Measurements from ENCODE around the gene MT4.

MT4 gene

DNA sequence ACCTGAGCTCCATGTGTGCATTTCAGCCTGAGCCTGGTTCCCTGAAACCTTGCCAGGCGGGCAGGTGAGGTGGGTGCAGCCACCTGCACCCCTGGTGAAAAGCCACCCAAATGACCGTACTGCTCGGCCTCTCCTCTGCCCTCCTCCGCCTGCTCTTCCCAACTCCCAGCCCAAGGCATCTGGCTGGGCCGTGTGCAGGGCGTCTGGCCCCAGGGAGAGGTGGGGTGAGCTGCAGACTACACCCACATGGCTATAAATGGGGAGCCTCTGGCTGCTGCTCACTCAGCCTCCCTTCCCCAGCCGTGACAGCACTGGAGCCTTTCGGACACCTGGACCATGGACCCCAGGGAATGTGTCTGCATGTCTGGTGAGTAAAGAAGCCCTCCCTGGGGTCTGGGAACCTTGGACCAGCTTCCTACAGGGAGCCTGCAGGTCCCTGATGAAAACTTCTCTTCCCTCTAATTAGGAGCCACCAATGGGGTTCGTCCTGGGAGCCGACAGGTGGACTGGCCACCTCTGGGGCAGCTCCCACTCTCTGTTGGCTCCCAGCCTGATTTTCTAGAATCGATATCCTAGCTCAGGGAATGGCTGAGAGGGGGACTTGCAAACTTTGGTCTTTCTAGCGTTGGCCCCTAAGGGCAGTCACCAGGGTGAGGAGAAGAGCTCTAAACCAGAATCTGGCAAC lies at the start of gene MT4:
TSS of gene MT4 (plus strand) at position 281 of the 685 bp plus-strand sequence. CDS start at position 337, 56 bp downstream.
- Histone ChIP-seq H3K27me3 (ENCODE audit: control insufficient read depth, insufficient read depth, low read length) (no peaks in the 10 kb centered on the region), H3K4me1 (ENCODE audit: control insufficient read depth, low read depth, low read length) (no peaks in the 10 kb centered on the region), H3K36me3 (ENCODE audit: control insufficient read depth, low read depth, low read length) (no peaks in the 10 kb centered on the region)

DNA sequence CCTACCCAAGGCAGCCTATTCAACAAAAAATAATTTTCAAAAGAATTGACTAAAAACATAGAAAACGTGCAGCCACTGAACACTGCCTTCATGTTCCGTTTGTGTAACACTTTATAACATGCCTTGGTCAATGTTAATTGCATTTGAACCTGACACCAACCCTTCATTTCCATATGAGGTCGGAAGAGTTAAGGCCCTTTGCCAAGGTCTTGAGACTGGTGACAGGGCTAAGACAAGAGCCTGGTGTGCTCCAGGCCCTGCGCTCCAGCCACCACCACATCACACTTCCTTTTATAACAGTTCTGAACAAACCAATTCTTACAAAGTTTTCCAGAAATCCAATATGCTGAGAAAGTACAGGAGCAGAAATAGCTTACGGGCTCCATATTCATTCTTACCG lies 49.2 kb upstream of the MT4 start:
- Histone ChIP-seq H3K9me3 (ENCODE audit: control insufficient read depth, low read depth, low read length) (no peaks in the 10 kb centered on the region), H3K4me3 (ENCODE audit: low read length) (no peak overlapping the region), H3K36me3 (ENCODE audit: control insufficient read depth, low read depth, low read length) (no peaks in the 10 kb centered on the region), H3K9ac (ENCODE audit: low read length) (no peak overlapping the region), H3K4me1 (ENCODE audit: control insufficient read depth, low read depth, low read length) (no peaks in the 10 kb centered on the region), H3K27me3 (ENCODE audit: control insufficient read depth, insufficient read depth, low read length) (no peaks in the 10 kb centered on the region), H3K27ac (ENCODE audit: low read length) (no peak overlapping the region)

More for the DNA sequence above, at the start of gene MT4:
- no peaks in the 10 kb centered on the region for H3K9me3 ChIP-seq (ENCODE audit: control insufficient read depth, low read depth, low read length)
- no peak within 1 kb of the TSS for H3K9ac ChIP-seq (ENCODE audit: low read length)
- H3K4me3 ChIP-seq (ENCODE audit: low read length), result no peak within 1 kb of the TSS
- H3K27ac ChIP-seq (ENCODE audit: low read length), result no peak within 1 kb of the TSS

DNA sequence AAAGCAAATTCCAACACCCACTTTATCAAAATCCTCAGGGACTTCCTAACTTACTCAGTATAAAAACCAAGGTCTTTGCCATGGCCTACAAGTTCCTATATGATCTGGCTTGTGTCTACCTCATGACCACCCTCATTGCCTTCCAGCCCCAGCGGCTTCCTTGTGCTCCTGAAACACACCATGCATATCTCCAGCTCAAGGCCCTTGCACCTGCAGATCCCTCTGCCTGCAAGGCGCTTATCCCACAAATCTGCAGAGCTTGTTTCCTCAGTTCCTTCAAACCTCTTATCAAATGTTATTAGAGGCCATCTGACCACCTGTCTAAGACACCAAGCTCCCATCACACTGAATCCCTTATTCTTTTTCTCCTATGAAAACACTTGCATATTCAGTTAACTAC lies 47.7 kb upstream of the MT4 start:
- no peaks in the 10 kb centered on the region for H3K36me3 ChIP-seq (ENCODE audit: control insufficient read depth, low read depth, low read length)
- no peak overlapping the region for H3K9ac ChIP-seq (ENCODE audit: low read length)
- no peak overlapping the region for H3K4me3 ChIP-seq (ENCODE audit: low read length)
- H3K4me1 ChIP-seq (ENCODE audit: control insufficient read depth, low read depth, low read length), result no peaks in the 10 kb centered on the region
- H3K27me3 ChIP-seq (ENCODE audit: control insufficient read depth, insufficient read depth, low read length), result no peaks in the 10 kb centered on the region
- H3K27ac ChIP-seq (ENCODE audit: low read length), result no peak overlapping the region
- no peaks in the 10 kb centered on the region for H3K9me3 ChIP-seq (ENCODE audit: control insufficient read depth, low read depth, low read length)

DNA sequence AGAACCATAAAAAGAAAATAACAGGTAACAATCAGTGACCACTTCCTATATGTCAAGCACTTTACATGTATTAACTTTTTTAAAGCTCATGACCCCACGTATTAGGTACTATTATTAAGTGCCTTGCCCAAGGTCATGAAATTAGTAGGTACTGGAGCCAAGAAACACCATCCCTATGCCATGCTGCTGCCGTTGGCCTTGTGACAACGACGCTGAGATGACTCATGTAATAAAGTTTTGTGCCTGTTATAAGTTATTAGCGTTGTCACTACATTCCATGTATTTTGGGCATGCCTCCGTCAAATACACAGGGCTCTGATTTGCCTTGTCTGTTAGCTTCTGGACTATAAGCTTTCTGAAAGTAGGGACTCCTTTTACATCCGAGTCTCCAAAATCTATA lies 46.4 kb upstream of the MT4 start:
- H3K27me3 ChIP-seq (ENCODE audit: control insufficient read depth, insufficient read depth, low read length), result no peaks in the 10 kb centered on the region
- no peak overlapping the region for H3K9ac ChIP-seq (ENCODE audit: low read length)
- no peaks in the 10 kb centered on the region for H3K36me3 ChIP-seq (ENCODE audit: control insufficient read depth, low read depth, low read length)
- H3K9me3 ChIP-seq (ENCODE audit: control insufficient read depth, low read depth, low read length), result no peaks in the 10 kb centered on the region
- H3K4me3 ChIP-seq (ENCODE audit: low read length), result no peak overlapping the region
- H3K4me1 ChIP-seq (ENCODE audit: control insufficient read depth, low read depth, low read length), result no peaks in the 10 kb centered on the region
- H3K27ac ChIP-seq (ENCODE audit: low read length), result no peak overlapping the region

DNA sequence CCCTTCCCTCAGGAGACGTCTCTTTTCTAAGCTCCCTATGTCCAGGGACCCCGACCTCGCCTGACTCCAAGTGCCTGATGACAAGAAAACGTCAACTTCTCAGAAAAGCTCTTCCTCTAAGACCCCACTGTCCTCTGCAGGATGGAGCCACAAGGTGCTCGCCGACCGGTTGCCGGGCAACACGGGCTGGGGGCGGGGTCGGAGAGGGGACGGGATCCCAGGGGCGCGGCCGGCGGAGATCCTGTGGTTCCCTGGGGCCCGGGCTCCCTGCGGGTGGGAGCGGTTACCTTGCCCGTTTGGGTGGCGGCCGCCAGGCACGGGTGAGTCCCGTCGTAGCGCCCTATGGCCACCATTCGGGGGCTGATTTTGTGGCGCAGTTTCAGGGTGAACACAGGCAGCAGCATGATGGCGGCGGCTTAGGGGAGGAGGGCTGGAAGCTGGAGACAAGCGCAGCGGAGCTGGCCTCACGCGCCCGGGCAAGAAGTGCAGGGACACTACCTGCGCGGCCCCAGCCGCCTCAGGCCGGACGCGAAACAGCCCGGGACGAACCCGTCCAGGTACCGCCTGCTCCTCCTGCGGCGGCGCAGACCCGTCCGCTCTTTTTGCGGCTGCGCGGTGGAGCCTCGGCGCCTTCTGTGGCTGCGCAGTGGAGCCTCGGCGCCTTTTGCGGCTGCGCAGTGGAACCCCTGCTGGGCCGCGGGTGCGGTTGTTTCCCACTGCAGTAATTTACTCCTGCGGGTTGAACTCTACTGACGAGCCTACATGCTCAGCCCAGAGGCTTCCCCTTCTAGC lies 45.2 kb upstream of the MT4 start, which contains the start of gene BBS2:
TSS of gene BBS2 (minus strand) at position 566 of the 792 bp plus-strand sequence. CDS start at position 404, 162 bp downstream.
- peak within 1 kb of the TSS; percentile 71 for H3K9ac ChIP-seq (ENCODE audit: low read length)
- no peak within 1 kb of the TSS for H3K27ac ChIP-seq (ENCODE audit: low read length)
- no peaks in the 10 kb centered on the region for H3K9me3 ChIP-seq (ENCODE audit: control insufficient read depth, low read depth, low read length)
- H3K4me1 ChIP-seq (ENCODE audit: control insufficient read depth, low read depth, low read length), result no peaks in the 10 kb centered on the region
- no peaks in the 10 kb centered on the region for H3K27me3 ChIP-seq (ENCODE audit: control insufficient read depth, insufficient read depth, low read length)
- peak within 1 kb of the TSS; percentile 93 for H3K4me3 ChIP-seq (ENCODE audit: low read length)
- no peaks in the 10 kb centered on the region for H3K36me3 ChIP-seq (ENCODE audit: control insufficient read depth, low read depth, low read length)

DNA sequence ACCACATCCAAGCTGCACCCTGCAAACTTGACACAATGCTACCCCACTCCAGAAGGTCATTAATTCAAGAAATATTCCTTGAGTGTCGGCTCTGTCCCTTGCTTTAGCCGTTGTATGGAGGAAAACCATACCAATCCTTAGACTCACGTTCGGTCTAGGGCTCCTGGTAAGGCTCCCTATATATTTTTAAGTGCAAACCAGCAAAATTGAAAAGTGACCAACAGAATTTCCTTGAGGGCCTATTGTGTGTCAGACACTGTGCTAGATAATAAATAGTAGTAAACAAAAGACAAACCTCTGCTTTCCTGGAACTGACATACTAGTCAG lies 44.7 kb upstream of the MT4 start:
- H3K4me3 ChIP-seq (ENCODE audit: low read length), result peak overlapping the region; percentile 93
- H3K9me3 ChIP-seq (ENCODE audit: control insufficient read depth, low read depth, low read length), result no peaks in the 10 kb centered on the region
- no peaks in the 10 kb centered on the region for H3K27me3 ChIP-seq (ENCODE audit: control insufficient read depth, insufficient read depth, low read length)
- H3K4me1 ChIP-seq (ENCODE audit: control insufficient read depth, low read depth, low read length), result no peaks in the 10 kb centered on the region
- H3K36me3 ChIP-seq (ENCODE audit: control insufficient read depth, low read depth, low read length), result no peaks in the 10 kb centered on the region
- peak overlapping the region; percentile 71 for H3K9ac ChIP-seq (ENCODE audit: low read length)
- H3K27ac ChIP-seq (ENCODE audit: low read length), result no peak overlapping the region

DNA sequence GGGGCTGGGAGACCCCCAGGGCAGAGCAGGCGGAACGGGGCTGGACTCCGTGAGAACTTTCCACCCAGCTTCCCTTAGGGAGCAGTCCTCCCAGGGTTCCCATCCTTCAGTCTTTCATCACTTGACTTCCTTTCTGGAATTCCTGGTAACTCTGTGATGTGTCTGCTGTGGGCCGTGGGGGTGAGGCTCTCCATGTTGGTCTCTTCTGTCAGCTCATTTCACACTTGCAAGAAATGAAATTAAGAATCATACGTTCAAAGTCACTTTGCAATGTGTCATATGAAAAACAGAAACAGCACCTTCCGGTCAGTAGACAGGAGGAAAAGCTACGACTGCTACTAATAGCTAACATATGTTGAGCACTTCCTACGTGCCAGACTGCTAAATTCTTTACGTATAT lies 39.6 kb upstream of the MT4 start:
- no peak overlapping the region for H3K27ac ChIP-seq (ENCODE audit: low read length)
- H3K36me3 ChIP-seq (ENCODE audit: control insufficient read depth, low read depth, low read length), result no peaks in the 10 kb centered on the region
- no peaks in the 10 kb centered on the region for H3K9me3 ChIP-seq (ENCODE audit: control insufficient read depth, low read depth, low read length)
- H3K9ac ChIP-seq (ENCODE audit: low read length), result no peak overlapping the region
- no peak overlapping the region for H3K4me3 ChIP-seq (ENCODE audit: low read length)
- H3K27me3 ChIP-seq (ENCODE audit: control insufficient read depth, insufficient read depth, low read length), result no peaks in the 10 kb centered on the region
- no peaks in the 10 kb centered on the region for H3K4me1 ChIP-seq (ENCODE audit: control insufficient read depth, low read depth, low read length)

DNA sequence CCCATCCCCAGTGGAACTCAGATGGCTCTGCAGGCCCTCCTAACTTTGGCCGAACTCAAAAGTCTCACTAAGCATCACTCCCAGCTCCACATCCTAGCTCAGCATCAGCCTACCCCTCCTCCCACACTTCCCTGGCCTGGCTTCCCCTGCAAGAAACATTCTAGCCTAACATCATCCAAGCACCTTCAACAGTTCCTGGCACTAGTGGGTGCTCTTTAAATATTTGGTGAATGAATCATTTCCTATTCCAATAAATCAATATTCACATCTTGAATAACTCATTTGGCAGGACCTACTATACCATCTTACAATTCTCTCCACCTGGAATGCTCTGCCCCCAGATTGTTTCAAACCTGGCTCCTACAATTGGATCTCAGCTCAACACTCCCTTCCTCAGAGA lies 34.0 kb upstream of the MT4 start:
- Histone ChIP-seq H3K9ac (ENCODE audit: low read length) (no peak overlapping the region), H3K27me3 (ENCODE audit: control insufficient read depth, insufficient read depth, low read length) (no peaks in the 10 kb centered on the region), H3K4me1 (ENCODE audit: control insufficient read depth, low read depth, low read length) (no peaks in the 10 kb centered on the region), H3K36me3 (ENCODE audit: control insufficient read depth, low read depth, low read length) (no peaks in the 10 kb centered on the region), H3K27ac (ENCODE audit: low read length) (no peak overlapping the region), H3K9me3 (ENCODE audit: control insufficient read depth, low read depth, low read length) (no peaks in the 10 kb centered on the region), H3K4me3 (ENCODE audit: low read length) (no peak overlapping the region)

DNA sequence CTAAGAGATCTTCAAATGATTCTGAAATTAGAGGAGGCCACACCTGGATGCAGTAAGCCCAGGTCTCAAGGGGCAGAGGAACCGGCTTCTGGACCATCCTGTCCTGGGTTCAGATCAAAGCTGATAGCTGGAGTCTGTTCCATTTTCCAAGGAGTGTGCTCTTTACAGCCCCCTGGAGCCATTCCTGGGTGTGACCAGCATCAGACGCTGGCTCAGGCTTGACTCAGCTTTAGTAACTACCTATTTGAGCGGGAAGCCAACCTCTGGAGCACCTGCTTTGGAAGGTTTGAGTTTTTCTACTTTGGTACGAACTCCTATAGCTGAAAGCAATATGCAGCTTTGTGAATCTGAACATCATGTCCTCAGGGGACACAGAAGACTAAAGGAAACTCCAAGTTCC lies 32.2 kb upstream of the MT4 start:
- no peaks in the 10 kb centered on the region for H3K9me3 ChIP-seq (ENCODE audit: control insufficient read depth, low read depth, low read length)
- no peak overlapping the region for H3K9ac ChIP-seq (ENCODE audit: low read length)
- no peaks in the 10 kb centered on the region for H3K36me3 ChIP-seq (ENCODE audit: control insufficient read depth, low read depth, low read length)
- no peak overlapping the region for H3K4me3 ChIP-seq (ENCODE audit: low read length)
- no peaks in the 10 kb centered on the region for H3K27me3 ChIP-seq (ENCODE audit: control insufficient read depth, insufficient read depth, low read length)
- no peaks in the 10 kb centered on the region for H3K4me1 ChIP-seq (ENCODE audit: control insufficient read depth, low read depth, low read length)
- no peak overlapping the region for H3K27ac ChIP-seq (ENCODE audit: low read length)

DNA sequence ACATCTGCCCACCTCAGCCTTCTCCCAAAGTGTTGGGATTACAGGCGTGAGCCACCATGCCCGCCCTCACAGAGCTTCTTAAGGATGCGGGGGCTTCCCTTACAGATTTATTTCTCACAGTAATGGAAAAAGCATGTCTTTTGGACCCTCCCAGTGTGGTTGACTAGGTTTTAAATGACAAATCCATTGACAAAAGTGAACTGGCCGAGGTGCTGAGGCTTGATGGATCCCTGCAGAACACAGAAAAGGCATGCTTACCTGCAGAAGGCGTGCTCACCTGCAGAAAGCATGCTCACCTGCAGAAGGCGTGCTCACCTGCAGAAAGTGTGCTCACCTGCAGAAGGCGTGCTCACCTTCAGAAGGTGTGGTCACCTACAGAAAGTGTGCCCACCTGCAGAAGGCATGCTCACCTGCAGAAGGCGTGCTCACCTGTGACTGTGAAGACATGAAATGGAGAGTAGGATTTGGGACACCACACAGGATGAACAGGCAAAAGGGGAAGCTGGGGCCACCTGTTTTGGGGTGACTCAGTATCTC lies 30.0 kb upstream of the MT4 start:
- Histone ChIP-seq H3K4me1 (ENCODE audit: control insufficient read depth, low read depth, low read length) (no peaks in the 10 kb centered on the region), H3K4me3 (ENCODE audit: low read length) (no peak overlapping the region), H3K9ac (ENCODE audit: low read length) (no peak overlapping the region), H3K27me3 (ENCODE audit: control insufficient read depth, insufficient read depth, low read length) (no peaks in the 10 kb centered on the region), H3K9me3 (ENCODE audit: control insufficient read depth, low read depth, low read length) (no peaks in the 10 kb centered on the region), H3K36me3 (ENCODE audit: control insufficient read depth, low read depth, low read length) (no peaks in the 10 kb centered on the region), H3K27ac (ENCODE audit: low read length) (no peak overlapping the region)

DNA sequence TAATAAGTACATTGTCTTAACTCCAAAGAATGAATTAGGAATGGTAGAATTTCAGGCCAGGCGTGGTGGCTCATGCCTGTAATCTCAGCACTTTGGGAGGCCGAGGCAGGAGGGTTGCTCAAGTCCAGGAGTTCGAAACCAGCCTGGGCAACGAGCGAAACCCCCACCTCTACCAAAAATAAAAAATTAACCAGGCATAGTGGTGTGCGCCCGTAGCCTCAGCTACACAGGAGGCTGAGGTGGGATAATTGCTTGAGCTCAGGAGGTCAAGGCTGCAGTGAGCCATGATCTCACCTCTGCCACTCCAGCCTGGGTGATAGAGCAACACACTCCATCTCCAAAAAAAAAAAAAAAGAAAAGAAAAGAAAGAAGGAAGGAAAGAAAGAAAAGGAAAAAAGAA lies 26.5 kb upstream of the MT4 start:
- Histone ChIP-seq H3K4me3 (ENCODE audit: low read length) (no peak overlapping the region), H3K9ac (ENCODE audit: low read length) (no peak overlapping the region), H3K36me3 (ENCODE audit: control insufficient read depth, low read depth, low read length) (no peaks in the 10 kb centered on the region), H3K4me1 (ENCODE audit: control insufficient read depth, low read depth, low read length) (no peaks in the 10 kb centered on the region), H3K27me3 (ENCODE audit: control insufficient read depth, insufficient read depth, low read length) (no peaks in the 10 kb centered on the region), H3K27ac (ENCODE audit: low read length) (no peak overlapping the region), H3K9me3 (ENCODE audit: control insufficient read depth, low read depth, low read length) (no peaks in the 10 kb centered on the region)

DNA sequence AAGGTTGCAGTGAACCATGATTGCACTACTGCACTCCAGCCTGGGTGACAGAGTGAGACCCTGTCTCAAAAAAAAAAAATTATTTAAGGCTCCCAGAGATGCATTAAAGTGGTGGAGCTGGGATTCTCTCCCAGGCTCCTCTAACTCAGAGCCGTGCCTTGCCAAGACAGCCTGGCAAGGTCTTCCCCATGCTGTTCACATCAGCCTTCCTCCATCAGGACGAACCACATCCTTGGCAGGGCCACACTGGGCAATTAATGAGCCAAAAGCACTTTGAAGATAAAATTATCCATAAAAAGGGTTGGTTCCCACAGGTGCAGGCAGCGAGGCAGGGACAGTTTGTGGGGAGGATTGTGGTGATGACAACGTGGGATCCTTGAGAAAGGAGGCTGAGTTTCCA lies 25.2 kb upstream of the MT4 start:
- Histone ChIP-seq H3K36me3 (ENCODE audit: control insufficient read depth, low read depth, low read length) (no peaks in the 10 kb centered on the region), H3K4me3 (ENCODE audit: low read length) (no peak overlapping the region), H3K27me3 (ENCODE audit: control insufficient read depth, insufficient read depth, low read length) (no peaks in the 10 kb centered on the region), H3K4me1 (ENCODE audit: control insufficient read depth, low read depth, low read length) (no peaks in the 10 kb centered on the region), H3K9ac (ENCODE audit: low read length) (no peak overlapping the region), H3K27ac (ENCODE audit: low read length) (no peak overlapping the region), H3K9me3 (ENCODE audit: control insufficient read depth, low read depth, low read length) (no peaks in the 10 kb centered on the region)

Measured in iPS-18a (cell line).